ENCODE data around the gene SLC41A1.
A peak's percentile ranks its signal among the peaks of the same experiment; 100 is the strongest.

SLC41A1 gene

GRCh38 chr1:205822397-205822796 lies 9.4 kb upstream of the SLC41A1 start:
- no peak for DNase-seq (ENCODE audit: low spot score)

- DNase-seq (ENCODE audit: low spot score): no peak
Measured at GRCh38 chr1:205817988-205818387, 5.0 kb upstream of the SLC41A1 start.

DNA sequence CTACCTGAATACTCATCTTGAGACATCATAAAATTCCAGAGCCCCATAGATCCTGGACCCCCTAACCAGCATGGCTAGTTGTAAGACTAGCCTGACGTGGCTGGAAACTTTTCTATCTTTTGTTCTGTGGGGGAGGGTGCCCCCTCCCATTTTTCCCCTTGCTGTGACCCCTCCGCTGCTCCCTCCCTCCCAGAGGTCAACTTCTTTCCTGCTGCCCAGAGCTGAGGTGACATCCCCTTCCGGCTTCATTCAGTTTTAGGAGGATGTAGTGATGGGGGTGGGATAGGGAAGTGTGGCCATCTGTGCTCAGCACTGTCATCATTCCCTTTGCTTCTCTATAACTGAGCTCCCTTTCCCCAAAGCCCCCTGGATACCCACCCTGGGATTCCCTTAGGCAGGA lies 4.4 kb upstream of the SLC41A1 start:
- no peak for DNase-seq (ENCODE audit: low spot score)

DNA sequence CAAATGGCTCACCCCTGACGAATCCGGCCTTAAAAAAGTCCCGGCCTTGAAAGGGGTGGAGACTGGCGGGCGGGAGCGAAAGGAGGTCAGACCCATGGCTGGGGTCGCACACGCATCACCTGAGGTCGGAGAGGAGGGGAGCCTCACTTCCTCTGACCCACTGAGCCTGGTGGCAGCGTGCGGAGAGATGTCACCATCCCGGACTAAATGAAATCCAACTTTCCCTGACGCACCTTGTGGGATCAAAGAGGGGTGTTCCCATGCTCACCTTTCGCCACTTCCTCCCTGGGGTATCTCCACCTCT lies 709 bp upstream of the SLC41A1 start:
- no peak for DNase-seq (ENCODE audit: low spot score)

GRCh38 chr1:205812271-205812877 lies 624 bp downstream of the SLC41A1 start:
- DNase-seq (ENCODE audit: low spot score): peak; percentile 46

GRCh38 chr1:205811660-205812059 lies 1.3 kb downstream of the SLC41A1 start:
- no peak for DNase-seq (ENCODE audit: low spot score)

GRCh38 chr1:205810448-205811157 lies 2.4 kb downstream of the SLC41A1 start:
- DNase-seq (ENCODE audit: low spot score): no peak

- no peak for DNase-seq (ENCODE audit: low spot score)
Measured at GRCh38 chr1:205809942-205810345, 3.1 kb downstream of the SLC41A1 start.

- DNase-seq (ENCODE audit: low spot score): no peak
Measured at GRCh38 chr1:205809469-205809868, 3.5 kb downstream of the SLC41A1 start.

GRCh38 chr1:205805082-205805711 lies 7.8 kb downstream of the SLC41A1 start:
- DNase-seq (ENCODE audit: low spot score): no peak

DNA sequence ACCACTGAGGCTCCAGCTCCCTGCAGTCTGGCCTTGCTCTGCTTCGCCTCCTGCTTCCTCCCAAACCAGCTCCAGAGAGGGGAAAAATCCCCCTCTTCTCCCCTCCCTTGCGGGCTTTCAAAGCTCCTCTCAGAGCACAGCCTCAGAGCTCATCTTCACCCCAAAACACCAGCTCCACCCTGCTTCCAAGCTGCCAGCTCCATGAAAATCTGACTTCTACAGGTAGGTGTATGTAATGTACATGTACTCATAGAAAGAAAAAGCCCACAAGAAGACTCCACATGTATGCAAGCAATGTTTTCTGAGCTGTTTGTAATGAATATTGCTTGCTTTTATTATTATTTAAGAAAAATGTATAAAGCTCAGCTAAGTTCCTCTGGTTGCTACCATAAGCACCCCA lies 8.4 kb downstream of the SLC41A1 start:
- DNase-seq (ENCODE audit: low spot score): no peak

- no peak for DNase-seq (ENCODE audit: low spot score)
Measured at GRCh38 chr1:205803986-205804385, 9.0 kb downstream of the SLC41A1 start.

GRCh38 chr1:205802060-205802459 lies 10.9 kb downstream of the SLC41A1 start:
- DNase-seq (ENCODE audit: low spot score): no peak

GRCh38 chr1:205800981-205801703 lies 11.9 kb downstream of the SLC41A1 start:
- no peak for DNase-seq (ENCODE audit: low spot score)

DNA sequence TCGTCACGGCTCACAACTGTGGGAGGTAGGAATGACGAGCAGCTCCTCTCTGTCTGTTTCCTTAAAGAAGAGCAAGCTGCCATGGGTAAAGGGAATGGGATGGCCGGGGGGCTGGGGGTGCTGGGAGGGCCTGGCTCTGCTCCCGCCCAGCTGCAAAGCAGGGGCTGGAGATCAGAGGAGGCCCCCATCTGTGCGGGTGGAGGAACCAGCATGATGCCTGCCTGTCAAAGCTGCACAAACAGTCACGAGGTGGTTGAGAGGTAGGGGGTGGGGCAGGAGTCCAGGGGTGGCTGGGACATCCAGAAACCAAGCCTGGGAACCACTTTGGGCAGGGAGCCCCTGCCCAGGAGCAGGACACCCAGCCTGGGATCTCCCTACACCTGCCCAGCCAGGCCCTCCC lies 12.6 kb downstream of the SLC41A1 start:
- DNase-seq (ENCODE audit: low spot score): no peak

DNA sequence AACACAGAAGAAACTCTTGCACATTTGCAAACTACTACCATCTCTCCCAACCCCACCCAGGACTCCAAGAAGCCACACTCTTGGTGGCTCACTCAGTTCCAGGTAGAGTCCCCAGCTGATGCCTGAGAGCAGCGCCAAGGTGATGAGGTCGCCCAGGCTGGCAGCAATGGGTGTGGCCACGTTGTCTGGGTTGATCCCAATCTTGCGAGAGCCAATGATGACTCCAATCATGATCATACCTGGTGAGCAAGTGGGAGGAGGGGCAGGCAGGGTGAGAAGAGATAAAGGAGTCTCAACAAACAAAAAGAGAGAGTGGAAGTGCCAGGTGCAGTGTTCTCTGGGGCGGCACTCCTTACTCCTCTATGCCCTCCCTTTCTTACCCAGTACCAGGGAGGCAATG lies 14.4 kb downstream of the SLC41A1 start:
- DNase-seq (ENCODE audit: low spot score): no peak

- no peak for DNase-seq (ENCODE audit: low spot score)
Measured at GRCh38 chr1:205797168-205797567, 15.8 kb downstream of the SLC41A1 start.

DNA sequence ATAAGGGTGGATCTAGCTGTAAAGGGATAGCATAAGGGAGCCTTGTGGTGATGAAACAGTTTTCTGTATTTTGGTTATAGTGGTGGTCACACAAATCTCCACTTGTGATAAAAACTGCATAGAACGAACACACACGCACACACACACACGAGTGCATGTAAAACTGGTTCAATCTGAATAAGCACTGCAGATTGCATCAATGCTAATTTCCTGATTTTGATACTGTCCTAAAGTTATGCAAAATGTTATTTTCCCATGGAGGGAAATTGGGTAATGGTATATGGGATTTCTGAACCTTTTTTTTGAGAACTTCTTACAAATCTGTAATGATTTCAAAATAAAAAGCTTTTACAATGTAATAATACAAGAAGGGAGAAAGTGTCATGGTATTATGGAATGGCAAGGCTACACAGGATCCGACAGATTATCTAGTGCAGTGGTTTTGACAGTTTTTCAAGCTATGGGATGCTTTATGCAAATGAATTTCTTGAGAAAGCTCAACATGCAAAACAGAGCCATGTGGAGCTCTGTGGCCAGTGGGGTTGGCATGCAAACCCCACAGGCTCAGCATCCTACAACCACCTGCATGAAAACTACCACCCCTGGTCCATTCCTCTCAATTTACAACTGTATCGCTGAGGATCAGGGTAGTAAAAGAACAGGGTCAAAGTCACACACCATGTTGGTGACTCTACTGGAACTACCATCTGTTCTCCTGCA lies 18.8 kb downstream of the SLC41A1 start:
- DNase-seq (ENCODE audit: low spot score): peak; percentile 83

DNA sequence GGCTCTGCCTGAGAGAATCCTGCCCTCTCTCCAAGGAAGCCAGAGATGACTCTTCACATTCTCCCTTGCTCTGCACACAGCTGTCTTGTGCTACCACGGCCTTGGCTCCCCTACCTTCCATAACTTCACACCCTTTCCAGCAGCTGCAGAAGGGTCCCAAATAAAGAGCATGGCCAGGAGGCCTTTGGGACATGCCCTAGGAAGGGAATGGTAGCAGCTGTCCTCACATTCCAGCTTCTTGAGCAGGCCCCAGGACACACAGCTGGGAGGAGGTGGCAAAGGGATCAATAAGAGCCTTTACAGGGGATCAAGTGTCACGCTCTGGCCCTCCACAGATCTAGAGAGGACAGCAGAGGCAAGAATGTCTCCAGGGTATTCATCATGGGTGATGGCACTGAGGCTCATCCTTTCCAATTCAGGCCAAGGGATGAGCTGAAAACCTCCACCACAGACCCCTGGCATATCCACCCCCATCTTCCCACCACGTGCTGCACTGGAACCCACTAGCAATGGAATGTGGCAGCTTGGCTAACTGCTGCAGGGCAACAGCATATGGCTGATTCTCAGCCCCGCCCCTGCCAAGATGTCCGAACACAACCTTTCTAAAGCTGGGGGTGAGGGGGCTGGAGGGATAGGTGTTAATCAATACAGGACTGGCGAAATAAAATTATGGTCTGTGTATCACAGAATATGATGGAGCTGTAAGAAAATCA lies 19.9 kb downstream of the SLC41A1 start:
- DNase-seq (ENCODE audit: low spot score): no peak

- DNase-seq (ENCODE audit: low spot score): peak; percentile 33
Measured at GRCh38 chr1:205792481-205792881, 20.5 kb downstream of the SLC41A1 start.

DNA sequence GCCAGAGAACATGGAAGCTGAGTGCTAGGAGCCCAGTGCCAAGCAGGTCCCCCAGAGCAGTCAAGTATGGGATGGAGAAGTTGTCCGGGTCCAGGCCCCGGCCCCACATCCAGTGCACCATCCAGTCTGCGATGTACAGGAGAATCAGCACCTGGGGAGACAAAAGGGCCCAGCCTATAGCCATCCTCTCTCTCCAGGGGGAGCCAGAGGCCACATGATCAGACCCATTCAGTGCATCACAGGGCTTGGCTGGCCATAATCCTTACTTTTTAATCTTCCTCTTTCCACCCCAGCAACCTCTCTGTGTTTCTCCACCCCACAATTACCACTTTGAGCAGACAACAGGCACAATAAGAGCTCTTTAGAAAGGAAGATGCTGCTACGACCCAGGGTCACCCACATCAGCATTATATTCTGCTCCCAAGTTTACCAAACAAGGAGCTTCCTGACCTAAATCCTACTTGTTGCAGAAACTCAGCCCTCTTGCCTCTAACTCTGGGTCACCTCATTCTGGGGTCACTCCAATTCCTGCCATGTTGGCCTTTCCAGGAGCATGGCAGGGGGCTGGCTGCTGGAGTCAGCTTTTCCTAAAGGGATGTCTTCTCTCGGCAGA lies 21.3 kb downstream of the SLC41A1 start:
- peak; percentile 79 for DNase-seq (ENCODE audit: low spot score)
